NCI-H524 (cell line): Measurements from ENCODE around the gene ZNF12.
A peak's percentile ranks its signal among the peaks of the same experiment; 100 is the strongest.
"Not testable (repeated sequence)": the region's sequence is repeated elsewhere in the genome, so short reads cannot be mapped to it uniquely, and the experiment has no call there.

Experiments
- DNase-seq, 2 experiments: peaks; one replicate each; lab custom pipeline; 2025; lab: John Stamatoyannopoulos, UW

ZNF12 gene

GRCh38 chr7:6706666-6707407, at the start of gene ZNF12:
ZNF12 (minus strand) TSS chr7:6706947; CDS start chr7:6705173, 1,774 bp downstream.
- peak; percentile 71 to 90 for DNase-seq

GRCh38 chr7:6753964-6754363, 47.2 kb upstream of the ZNF12 start, which contains the start of gene RSPH10B2:
RSPH10B2 (plus strand) TSS chr7:6754103; CDS start chr7:6757678, 3,575 bp downstream.
- DNase-seq: not testable (repeated sequence)

GRCh38 chr7:6750173-6750572, 43.4 kb upstream of the ZNF12 start:
- not testable (repeated sequence) for DNase-seq

- DNase-seq: not testable (repeated sequence)
These were observed 42.6 kb upstream of the ZNF12 start for GRCh38 chr7:6749335-6749734.

GRCh38 chr7:6744410-6745100, 37.8 kb upstream of the ZNF12 start:
- DNase-seq: not testable (repeated sequence)

- DNase-seq: not testable (repeated sequence)
These were observed 31.7 kb upstream of the ZNF12 start for GRCh38 chr7:6738415-6738814.

- DNase-seq: no peak
These were observed 23.5 kb upstream of the ZNF12 start for GRCh38 chr7:6730343-6730633.

GRCh38 chr7:6729492-6730342, 23.0 kb upstream of the ZNF12 start:
- peak; percentile 81 to 90 for DNase-seq

GRCh38 chr7:6728893-6729491, 22.2 kb upstream of the ZNF12 start:
- not testable (repeated sequence) for DNase-seq

- no peak for DNase-seq
These were observed 20.9 kb upstream of the ZNF12 start for GRCh38 chr7:6727663-6728062.

- DNase-seq: not testable (repeated sequence)
These were observed 19.6 kb upstream of the ZNF12 start for GRCh38 chr7:6726341-6726740.

- DNase-seq: no peak
These were observed 18.3 kb upstream of the ZNF12 start for GRCh38 chr7:6725003-6725402.

- not testable (repeated sequence) for DNase-seq
These were observed 17.6 kb upstream of the ZNF12 start for GRCh38 chr7:6724351-6724750.

GRCh38 chr7:6718124-6718523, 11.4 kb upstream of the ZNF12 start:
- no peak for DNase-seq

GRCh38 chr7:6715898-6716297, 9.2 kb upstream of the ZNF12 start:
- not testable (repeated sequence) for DNase-seq

GRCh38 chr7:6714360-6714759, 7.6 kb upstream of the ZNF12 start:
- no peak for DNase-seq

- peak; percentile 1 to 58 for DNase-seq
These were observed 3.1 kb upstream of the ZNF12 start for GRCh38 chr7:6709808-6710207.

GRCh38 chr7:6708304-6708703, 1.6 kb upstream of the ZNF12 start:
- DNase-seq: no peak

GRCh38 chr7:6705959-6706665, 635 bp downstream of the ZNF12 start:
- DNase-seq: no peak

- DNase-seq: no peak
These were observed 4.9 kb downstream of the ZNF12 start for GRCh38 chr7:6701860-6702259.

GRCh38 chr7:6700793-6701192, 6.0 kb downstream of the ZNF12 start:
- no peak for DNase-seq
